Activated T-cell treated with anti-CD3 and anti-CD28 coated beads, Interleukin-2, amount 50 U/mL, for 4 hours (primary cell): ENCODE measurements around the gene NADSYN1. TPM values are rescaled to one million over a fixed set of nuclear protein-coding genes. Genes with fewer than 3 reads are reported as not detected.
"Not testable (repeated sequence)": the region's sequence is repeated elsewhere in the genome, so short reads cannot be mapped to it uniquely, and the experiment has no call there.

Experiments
- ATAC-seq, 2 donors: fragments of 200-7000 bp; cut with Tn5 transposase; one replicate each; pipeline ENCODE4 v1.10.0; 2021
- DNase-seq: peaks from one replicate; pipeline ENCODE4 v3.0.0-alpha.2; 2020
- H3K27me3 Mint-ChIP-seq: one replicate; pipeline ENCODE4 v1.8.0; 2021; ENCODE audit warnings: low read depth, mixed read lengths
- H3K36me3 Mint-ChIP-seq: one replicate; pipeline ENCODE4 v1.8.0; 2022; ENCODE audit warnings: mixed read lengths; ENCODE audit not compliant: insufficient read depth
- H3K4me1 Mint-ChIP-seq: one replicate; pipeline ENCODE4 v1.8.0; 2021; ENCODE audit warnings: low read depth, mixed read lengths
- H3K4me3 Mint-ChIP-seq: one replicate; pipeline ENCODE4 v1.8.0; 2021; ENCODE audit warnings: mild to moderate bottlenecking, moderate library complexity, mixed read lengths
- H3K9me3 Mint-ChIP-seq: one replicate; pipeline ENCODE4 v1.8.0; 2021; ENCODE audit warnings: mixed read lengths
- total RNA-seq, 3 donors: library from RNA; stranded (reverse); gene quantifications; one replicate each; pipeline ENCODE4 v1.2.1, GENCODE V29; 2021

NADSYN1 gene
- total RNA-seq, 3 donors from 2014 or later = 29.4 to 43.1 (median 30.6) TPM

- Mint-ChIP-seq H3K27me3 (peaks cover 16% of the 10 kb centered on the region), H3K36me3 (peaks cover 2% of the 10 kb centered on the region), H3K9me3 (peaks cover 13% of the 10 kb centered on the region), H3K4me3 (no peak overlapping the region), H3K4me1 (peaks cover 1% of the 10 kb centered on the region)
- no peak for DNase-seq
- ATAC-seq = no peak
Observed at GRCh38 chr11:71538666-71538990, 85.6 kb downstream of the NADSYN1 start.

- Mint-ChIP-seq H3K4me3 (no peak overlapping the region), H3K36me3 (peaks cover 2% of the 10 kb centered on the region), H3K9me3 (peaks cover 13% of the 10 kb centered on the region), H3K4me1 (peaks cover 1% of the 10 kb centered on the region), H3K27me3 (peaks cover 16% of the 10 kb centered on the region)
- ATAC-seq (no peak), DNase-seq (no peak)
Observed at GRCh38 chr11:71539017-71539416, 86.0 kb downstream of the NADSYN1 start.

DNA sequence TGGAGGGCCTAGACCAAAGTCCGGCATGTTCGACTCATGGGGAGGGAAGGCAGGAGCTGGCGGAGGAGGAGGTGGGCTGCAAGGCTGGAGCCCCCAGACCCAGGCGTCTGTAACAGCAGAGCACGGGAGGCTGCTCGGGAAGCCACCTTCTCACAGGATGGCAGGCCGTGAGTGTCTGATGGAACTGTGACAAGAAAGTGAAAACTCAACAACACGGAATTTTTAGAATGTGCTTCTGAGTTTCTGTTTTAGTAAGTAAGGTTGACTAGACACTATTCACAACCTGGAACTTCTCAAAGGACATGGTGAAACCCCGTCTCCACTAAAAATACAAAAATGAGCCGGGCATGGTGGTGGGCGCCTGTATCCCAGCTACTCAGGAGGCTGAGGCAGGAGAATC, 87.0 kb downstream of the NADSYN1 start:
- not testable (repeated sequence) for H3K4me1 Mint-ChIP-seq, H3K36me3 Mint-ChIP-seq, DNase-seq, ATAC-seq, H3K4me3 Mint-ChIP-seq
- Mint-ChIP-seq H3K9me3 (peaks cover 13% of the 10 kb centered on the region), H3K27me3 (peaks cover 16% of the 10 kb centered on the region)

- H3K36me3 Mint-ChIP-seq, H3K4me1 Mint-ChIP-seq, DNase-seq, H3K4me3 Mint-ChIP-seq: not testable (repeated sequence)
- H3K9me3 Mint-ChIP-seq = peaks cover 13% of the 10 kb centered on the region
- H3K27me3 Mint-ChIP-seq = peaks cover 16% of the 10 kb centered on the region
- peak in 1 of 2 donors; percentile 21 for ATAC-seq
Observed at GRCh38 chr11:71540521-71541304, 87.7 kb downstream of the NADSYN1 start.

- ATAC-seq (no peak), DNase-seq (no peak)
- peaks cover 14% of the 10 kb centered on the region for H3K27me3 Mint-ChIP-seq
- H3K4me1 Mint-ChIP-seq = peaks cover 1% of the 10 kb centered on the region
- H3K4me3 Mint-ChIP-seq = no peak overlapping the region
- peaks cover 13% of the 10 kb centered on the region for H3K9me3 Mint-ChIP-seq
- H3K36me3 Mint-ChIP-seq = peaks cover 2% of the 10 kb centered on the region
Observed at GRCh38 chr11:71542382-71542781, 89.4 kb downstream of the NADSYN1 start.

- DNase-seq = no peak
- ATAC-seq = peak; percentile 25 to 53
- peaks cover 2% of the 10 kb centered on the region for H3K36me3 Mint-ChIP-seq
- H3K4me3 Mint-ChIP-seq = no peak overlapping the region
- H3K27me3 Mint-ChIP-seq = peaks cover 17% of the 10 kb centered on the region
- peaks cover 13% of the 10 kb centered on the region for H3K9me3 Mint-ChIP-seq
- H3K4me1 Mint-ChIP-seq = peaks cover 1% of the 10 kb centered on the region
Observed at GRCh38 chr11:71542879-71543777, 90.1 kb downstream of the NADSYN1 start.

GRCh38 chr11:71543866-71544265, 90.9 kb downstream of the NADSYN1 start:
- no peak for ATAC-seq
- Mint-ChIP-seq H3K4me3 (no peak overlapping the region), H3K27me3 (peaks cover 17% of the 10 kb centered on the region), H3K9me3 (peaks cover 13% of the 10 kb centered on the region), H3K36me3 (peaks cover 2% of the 10 kb centered on the region), H3K4me1 (peaks cover 1% of the 10 kb centered on the region)
- no peak for DNase-seq

DNA sequence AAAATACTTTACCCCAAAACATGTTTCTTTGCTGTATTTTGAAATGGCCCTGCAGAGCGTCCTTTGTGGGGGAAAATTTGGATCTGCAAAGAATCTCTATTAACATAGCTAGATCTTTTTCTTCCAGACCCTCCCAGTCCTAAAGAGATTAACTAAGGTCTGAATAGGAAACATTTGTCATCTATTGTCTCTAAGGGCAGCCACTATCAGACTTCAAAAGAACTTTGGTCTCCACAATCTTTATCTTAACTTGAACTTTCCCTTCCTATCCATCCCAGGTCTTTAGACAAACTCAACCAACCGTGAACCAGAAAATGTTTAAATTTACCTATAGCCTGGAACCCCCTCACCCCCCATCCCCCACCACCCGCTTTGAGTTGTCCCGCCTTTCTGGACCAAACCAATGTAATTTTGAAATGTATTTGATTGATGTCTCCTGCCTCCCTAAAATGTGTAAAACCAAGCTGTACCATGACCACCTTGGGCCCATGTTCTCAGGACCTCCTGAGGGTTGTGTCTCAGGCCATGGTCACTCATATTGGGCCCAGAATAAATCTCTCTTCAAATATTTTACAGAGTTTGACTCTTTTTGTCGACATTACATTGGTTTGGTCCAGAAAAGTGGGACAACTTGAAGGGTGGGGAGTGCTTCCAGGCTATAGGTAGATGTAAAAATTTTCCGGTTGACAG, 91.7 kb downstream of the NADSYN1 start:
- H3K36me3 Mint-ChIP-seq = peaks cover 2% of the 10 kb centered on the region
- peaks cover 1% of the 10 kb centered on the region for H3K4me1 Mint-ChIP-seq
- ATAC-seq (no peak), DNase-seq (no peak)
- no peak overlapping the region for H3K4me3 Mint-ChIP-seq
- H3K9me3 Mint-ChIP-seq = peaks cover 13% of the 10 kb centered on the region
- H3K27me3 Mint-ChIP-seq = peaks cover 12% of the 10 kb centered on the region

- Mint-ChIP-seq H3K4me1 (peaks cover 1% of the 10 kb centered on the region), H3K27me3 (peaks cover 13% of the 10 kb centered on the region), H3K36me3 (peaks cover 2% of the 10 kb centered on the region), H3K4me3 (no peak overlapping the region), H3K9me3 (peaks cover 12% of the 10 kb centered on the region)
- ATAC-seq (no peak), DNase-seq (no peak)
Observed at GRCh38 chr11:71545405-71545966, 92.5 kb downstream of the NADSYN1 start.

DNA sequence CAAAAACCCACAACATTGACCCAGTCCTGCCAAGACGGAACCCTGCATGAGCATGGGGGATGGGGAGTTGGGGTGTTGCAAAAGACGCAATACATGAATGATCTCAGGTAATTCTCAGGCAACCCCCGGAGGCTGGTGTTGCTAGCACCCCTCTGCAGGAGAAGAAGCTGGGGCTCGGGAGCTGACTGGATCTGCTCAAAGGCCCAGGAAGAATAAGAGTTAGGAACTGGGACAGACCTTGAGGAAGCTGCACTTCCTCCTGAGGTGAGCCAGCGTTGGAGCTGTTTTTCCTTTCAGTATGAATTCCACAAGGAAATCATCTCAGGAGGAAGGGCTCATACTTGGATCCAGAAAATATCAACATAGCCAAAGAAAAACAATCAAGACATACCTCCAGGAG, 95.1 kb downstream of the NADSYN1 start, which contains the start of gene KRTAP5-9:
Gene KRTAP5-9 (plus strand): TSS at position 301 of the 400 bp plus-strand sequence. CDS start 238 bp downstream, outside the sequence.
- DNase-seq (no peak), ATAC-seq (no peak)
- peaks cover 10% of the 10 kb centered on the region for H3K27me3 Mint-ChIP-seq
- no peak within 1 kb of the TSS for H3K4me3 Mint-ChIP-seq
- no peaks in the 10 kb centered on the region for H3K9me3 Mint-ChIP-seq
- peaks cover 1% of the 10 kb centered on the region for H3K4me1 Mint-ChIP-seq
- no peaks in the 10 kb centered on the region for H3K36me3 Mint-ChIP-seq

DNA sequence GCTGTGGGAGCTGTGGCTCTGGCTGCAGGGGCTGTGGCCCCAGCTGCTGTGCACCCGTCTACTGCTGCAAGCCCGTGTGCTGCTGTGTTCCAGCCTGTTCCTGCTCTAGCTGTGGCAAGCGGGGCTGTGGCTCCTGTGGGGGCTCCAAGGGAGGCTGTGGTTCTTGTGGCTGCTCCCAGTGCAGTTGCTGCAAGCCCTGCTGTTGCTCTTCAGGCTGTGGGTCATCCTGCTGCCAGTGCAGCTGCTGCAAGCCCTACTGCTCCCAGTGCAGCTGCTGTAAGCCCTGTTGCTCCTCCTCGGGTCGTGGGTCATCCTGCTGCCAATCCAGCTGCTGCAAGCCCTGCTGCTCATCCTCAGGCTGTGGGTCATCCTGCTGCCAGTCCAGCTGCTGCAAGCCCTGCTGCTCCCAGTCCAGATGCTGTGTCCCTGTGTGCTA, 95.7 kb downstream of the NADSYN1 start:
- H3K4me1 Mint-ChIP-seq = no peaks in the 10 kb centered on the region
- H3K36me3 Mint-ChIP-seq = no peaks in the 10 kb centered on the region
- no peaks in the 10 kb centered on the region for H3K9me3 Mint-ChIP-seq
- no peak overlapping the region for H3K4me3 Mint-ChIP-seq
- peaks cover 10% of the 10 kb centered on the region for H3K27me3 Mint-ChIP-seq
- DNase-seq = no peak
- no peak for ATAC-seq
